Keratinocyte (primary cell): Measurements from ENCODE around the gene ENPP6. TPM values are rescaled to one million over a fixed set of nuclear protein-coding genes. Genes with fewer than 3 reads are reported as not detected.

Experiments used
- DNase-seq: peaks from one replicate; pipeline ENCODE4 v3.0.0-alpha.2; 2011; ENCODE audit warnings: low read depth, missing footprints, low spot score
- FAIRE-seq: peaks from 2 replicates; lab custom pipeline; 2011; peaks lifted over from hg19 to GRCh38; lab: Jason Lieb, UNC
- H2AFZ ChIP-seq: 2 replicates; pipeline ENCODE4 v1.6.0; 2012; ENCODE audit warnings: low read length, control low read depth, inconsistent platforms; ENCODE audit not compliant: control insufficient read depth
- H3K27ac ChIP-seq: 2 replicates; pipeline ENCODE4 v1.5.1; 2011; ENCODE audit warnings: low read length; ENCODE audit not compliant: control insufficient read depth, insufficient read depth
- H3K27me3 ChIP-seq: 3 replicates; pipeline ENCODE4 v1.6.0; 2011; ENCODE audit warnings: low read length; ENCODE audit not compliant: control insufficient read depth, insufficient read depth; ENCODE audit errors: extremely low read depth
- H3K36me3 ChIP-seq, 2 experiments: 2 replicates in 1 of 2; 3 replicates in 1 of 2; pipeline ENCODE4 v1.5.1; 2011; ENCODE audit warnings: low read length in 2 of 2, mild to moderate bottlenecking in 1 of 2; ENCODE audit not compliant: control insufficient read depth in 2 of 2, insufficient read depth in 2 of 2; ENCODE audit errors: extremely low read depth in 1 of 2
- H3K4me1 ChIP-seq: 3 replicates; pipeline ENCODE4 v1.5.1; 2011; ENCODE audit warnings: low read length; ENCODE audit not compliant: control insufficient read depth, insufficient read depth; ENCODE audit errors: extremely low read depth
- H3K4me2 ChIP-seq: 3 replicates; pipeline ENCODE4 v1.6.0; 2011; ENCODE audit warnings: low read depth, low read length; ENCODE audit not compliant: control insufficient read depth, insufficient read depth; ENCODE audit errors: extremely low read depth
- H3K4me3 ChIP-seq, 3 experiments: fragments of 200-600 bp in 1 of 3; sonication (generic) in 1 of 3; 2 replicates in 2 of 3; 3 replicates in 1 of 3; pipeline ENCODE4 v1.5.1; 2011 to 2016; ENCODE audit warnings: low read length in 3 of 3, mild to moderate bottlenecking in 3 of 3, control low read depth in 2 of 3, inconsistent platforms in 1 of 3, low read depth in 1 of 3, mixed read lengths in 1 of 3, mixed run types in 1 of 3, moderate library complexity in 1 of 3; ENCODE audit not compliant: control insufficient read depth in 2 of 3, insufficient read depth in 2 of 3; ENCODE audit errors: extremely low read depth in 1 of 3
- H3K79me2 ChIP-seq: 2 replicates; pipeline ENCODE4 v1.6.0; 2012; ENCODE audit warnings: low read length; ENCODE audit not compliant: control insufficient read depth, insufficient read depth
- H3K9ac ChIP-seq: 3 replicates; pipeline ENCODE4 v1.6.0; 2011; ENCODE audit warnings: low read length; ENCODE audit not compliant: control insufficient read depth, insufficient read depth; ENCODE audit errors: extremely low read depth
- H3K9me1 ChIP-seq: 3 replicates; pipeline ENCODE4 v1.6.0; 2011; ENCODE audit warnings: low read length; ENCODE audit not compliant: control insufficient read depth, insufficient read depth; ENCODE audit errors: extremely low read depth
- H3K9me3 ChIP-seq: 2 replicates; pipeline ENCODE4 v1.5.1; 2012; ENCODE audit warnings: low read depth, low read length; ENCODE audit not compliant: control insufficient read depth
- H4K20me1 ChIP-seq: 3 replicates; pipeline ENCODE4 v1.6.0; 2011; ENCODE audit warnings: low read length; ENCODE audit not compliant: control insufficient read depth, insufficient read depth; ENCODE audit errors: extremely low read depth
- CTCF ChIP-seq, 3 experiments: IDR thresholded peaks in 1 of 3; conservative IDR thresholded peaks in 1 of 3; optimal IDR thresholded peaks in 1 of 3; 2 replicates in 2 of 3; 3 replicates in 1 of 3; pipeline versions ENCODE3 to v1.5.1; 2011; ENCODE audit warnings: low read length in 3 of 3, mild to moderate bottlenecking in 3 of 3, moderate library complexity in 2 of 3, control low read depth in 1 of 3, inconsistent platforms in 1 of 3; ENCODE audit not compliant: insufficient read depth in 2 of 3; ENCODE audit errors: extremely low read depth in 1 of 3
- EZH2 ChIP-seq: IDR thresholded peaks from one replicate; pipeline ENCODE4 v1.6.1; 2012; ENCODE audit warnings: inconsistent platforms, mild to moderate bottlenecking, low read length, moderate library complexity
- dilution Hi-C: fragments of 300-500 bp; cut with MboI; formaldehyde crosslinking; loops from one replicate; pipeline ENCODE4 v1.7.0; 2020; ENCODE audit warnings: low sequenced_read_pairs; ENCODE audit not compliant: extremely low pct_ligation_motif_present
- polyA plus RNA-seq, 5 experiments: library from polyadenylated mRNA; depleted of rRNA in 3 of 5; stranded (reverse) in 3 of 5; stranded (forward) in 1 of 5; unstranded in 1 of 5; fragments of >200 nt; gene quantifications; 1 replicate in 1 of 5; 2 replicates in 3 of 5; 3 replicates in 1 of 5; pipeline versions ENCODE4 v1.2.1 to v1.2.3, GENCODE V29; 2011 to 2012; ENCODE audit warnings: missing spikeins in 2 of 5, low read depth in 1 of 5, low replicate concordance in 1 of 5

Gene ENPP6
- polyA plus RNA-seq, 1 donor (not counting 4 experiments of a cell fraction or from before 2014, with no cell fraction given) = not detected

GRCh38 chr4:184074677-184075388 is 142.8 kb downstream of the ENPP6 start:
- no peak overlapping the region for H3K27ac ChIP-seq
- H3K9ac ChIP-seq = no peak overlapping the region
- no peak overlapping the region for H2AFZ ChIP-seq
- H3K9me1 ChIP-seq = no peaks in the 10 kb centered on the region
- H3K79me2 ChIP-seq = no peaks in the 10 kb centered on the region
- no peaks in the 10 kb centered on the region for H4K20me1 ChIP-seq
- H3K4me1 ChIP-seq = no peaks in the 10 kb centered on the region
- DNase-seq (no peak), FAIRE-seq (no peak)
- dilution Hi-C loops = no loop called here
- no peaks in the 10 kb centered on the region for H3K36me3 ChIP-seq
- TF ChIP-seq CTCF (optimal IDR thresholded peaks at IDR 0.05 in 1 of 3, IDR thresholded peaks at IDR 0.05 in 1 of 3, conservative IDR thresholded peaks at IDR 0.05 in 1 of 3; ENCODE audit: extremely low read depth in 1 of 3, insufficient read depth in 2 of 3, low read length in 3 of 3) = no peak
- TF ChIP-seq EZH2 = no peak
- no peak overlapping the region for H3K4me3 ChIP-seq
- no peaks in the 10 kb centered on the region for H3K9me3 ChIP-seq
- H3K4me2 ChIP-seq = no peak overlapping the region
- peaks cover 3% of the 10 kb centered on the region for H3K27me3 ChIP-seq

- no peak overlapping the region for H3K9ac ChIP-seq
- H3K79me2 ChIP-seq = no peaks in the 10 kb centered on the region
- TF ChIP-seq CTCF (optimal IDR thresholded peaks at IDR 0.05 in 1 of 3, IDR thresholded peaks at IDR 0.05 in 1 of 3, conservative IDR thresholded peaks at IDR 0.05 in 1 of 3; ENCODE audit: extremely low read depth in 1 of 3, insufficient read depth in 2 of 3, low read length in 3 of 3) (no peak), EZH2 (no peak)
- H3K27ac ChIP-seq = no peak overlapping the region
- H3K36me3 ChIP-seq = no peaks in the 10 kb centered on the region
- H4K20me1 ChIP-seq = no peaks in the 10 kb centered on the region
- H3K4me1 ChIP-seq = no peaks in the 10 kb centered on the region
- H3K4me2 ChIP-seq = no peak overlapping the region
- no peaks in the 10 kb centered on the region for H3K27me3 ChIP-seq
- no peak overlapping the region for H2AFZ ChIP-seq
- dilution Hi-C loops = no loop called here
- DNase-seq (no peak), FAIRE-seq (no peak)
- H3K4me3 ChIP-seq = no peak overlapping the region
- no peaks in the 10 kb centered on the region for H3K9me1 ChIP-seq
- no peaks in the 10 kb centered on the region for H3K9me3 ChIP-seq
Observed at GRCh38 chr4:184067931-184068554, 149.6 kb downstream of the ENPP6 start.
